ENCODE measurements around the gene IGFL3. TPM values are rescaled to one million over a fixed set of nuclear protein-coding genes. Genes with fewer than 3 reads are reported as not detected.
"Not testable (repeated sequence)": the region's sequence is repeated elsewhere in the genome, so short reads cannot be mapped to it uniquely, and the experiment has no call there.

Gene IGFL3
- not detected for total RNA-seq
- long read RNA-seq, result 0 reads

- Histone ChIP-seq H3K36me3 (no peaks in the 10 kb centered on the region), H3K4me3 (no peak within 1 kb of the TSS), H3K4me1 (no peaks in the 10 kb centered on the region), H3K27me3 (ENCODE audit: low read depth) (peaks cover 40% of the 10 kb centered on the region), H3K9me3 (replicated peaks) (peaks cover 6% of the 10 kb centered on the region), H3K27ac (replicated peaks) (no peak within 1 kb of the TSS)
- DNase-seq, result no peak
- intact Hi-C loops (cut with micrococcal nuclease), result no loop called here
- no peak for TF ChIP-seq CTCF (IDR thresholded peaks at IDR 0.05; ENCODE audit: borderline replicate concordance)
Measured at GRCh38 chr19:46124638-46125115, at the start of gene IGFL3. TSS of gene IGFL3 (minus strand) at chr19:46124688. CDS start at chr19:46124649, 39 bp downstream.

GRCh38 chr19:46173886-46174480 is 49.5 kb upstream of the IGFL3 start:
- H3K36me3 ChIP-seq, result no peaks in the 10 kb centered on the region
- H3K4me3 ChIP-seq, result no peak overlapping the region
- intact Hi-C loops (cut with micrococcal nuclease), result no loop called here
- H3K4me1 ChIP-seq, result no peaks in the 10 kb centered on the region
- no peak for DNase-seq
- no peak for TF ChIP-seq CTCF (IDR thresholded peaks at IDR 0.05; ENCODE audit: borderline replicate concordance)
- H3K27me3 ChIP-seq (ENCODE audit: low read depth), result peaks cover 79% of the 10 kb centered on the region
- no peak overlapping the region for H3K27ac ChIP-seq (replicated peaks)
- H3K9me3 ChIP-seq (replicated peaks), result peaks cover 11% of the 10 kb centered on the region

- DNase-seq, result no peak
- Histone ChIP-seq H3K27me3 (ENCODE audit: low read depth) (peaks cover 73% of the 10 kb centered on the region), H3K9me3 (replicated peaks) (peaks cover 25% of the 10 kb centered on the region), H3K36me3 (no peaks in the 10 kb centered on the region), H3K4me1 (no peaks in the 10 kb centered on the region), H3K27ac (replicated peaks) (no peak overlapping the region), H3K4me3 (no peak overlapping the region)
- no peak for TF ChIP-seq CTCF (IDR thresholded peaks at IDR 0.05; ENCODE audit: borderline replicate concordance)
- intact Hi-C loops (cut with micrococcal nuclease), result no loop called here
Measured at GRCh38 chr19:46162731-46163130, 38.2 kb upstream of the IGFL3 start.

- Histone ChIP-seq H3K27me3 (ENCODE audit: low read depth) (peaks cover 69% of the 10 kb centered on the region), H3K9me3 (replicated peaks) (peaks cover 25% of the 10 kb centered on the region)
- DNase-seq; H3K36me3 ChIP-seq; intact Hi-C loops (cut with micrococcal nuclease); H3K27ac ChIP-seq (replicated peaks); H3K4me3 ChIP-seq; H3K4me1 ChIP-seq: not testable (repeated sequence)
Measured at GRCh38 chr19:46161642-46162257, 37.3 kb upstream of the IGFL3 start.

- Histone ChIP-seq H3K36me3 (no peaks in the 10 kb centered on the region), H3K4me1 (no peaks in the 10 kb centered on the region), H3K27me3 (ENCODE audit: low read depth) (peaks cover 72% of the 10 kb centered on the region), H3K27ac (replicated peaks) (no peak overlapping the region), H3K9me3 (replicated peaks) (peaks cover 25% of the 10 kb centered on the region), H3K4me3 (no peak overlapping the region)
- intact Hi-C loops (cut with micrococcal nuclease), result no loop called here
- DNase-seq, result no peak
- TF ChIP-seq CTCF (IDR thresholded peaks at IDR 0.05; ENCODE audit: borderline replicate concordance), result no peak
Measured at GRCh38 chr19:46160233-46160775, 35.8 kb upstream of the IGFL3 start.

All from left ventricle myocardium inferior (tissue), 1 donor.